Fibroblast of lung (primary cell): ENCODE data around the gene PSMG4. TPM values are rescaled to one million over a fixed set of nuclear protein-coding genes. Genes with fewer than 3 reads are reported as not detected.

Experiments
- DNase-seq, 2 donors: peaks; one replicate each; pipeline versions ENCODE4 v3.0.0 to v3.0.0-alpha.2; 2010; ENCODE audit warnings: low read depth in 2 of 2
- H2AFZ ChIP-seq: 2 replicates; pipeline ENCODE4 v1.5.1; 2012; ENCODE audit warnings: low read length, control low read depth, inconsistent platforms
- H3K27ac ChIP-seq: 2 replicates; pipeline ENCODE4 v1.5.1; 2011; ENCODE audit warnings: low read length, control low read depth; ENCODE audit not compliant: insufficient read depth
- H3K27me3 ChIP-seq: 2 replicates; pipeline ENCODE4 v1.5.1; 2011; ENCODE audit warnings: mild to moderate bottlenecking, low read length; ENCODE audit not compliant: control insufficient read depth, insufficient read depth
- H3K36me3 ChIP-seq: 2 replicates; pipeline ENCODE4 v1.5.1; 2011; ENCODE audit warnings: low read length; ENCODE audit not compliant: control insufficient read depth, insufficient read depth
- H3K4me1 ChIP-seq: 2 replicates; pipeline ENCODE4 v1.5.1; 2011; ENCODE audit warnings: low read length; ENCODE audit not compliant: control insufficient read depth, insufficient read depth; ENCODE audit errors: extremely low read depth
- H3K4me2 ChIP-seq: 2 replicates; pipeline ENCODE4 v1.5.1; 2011; ENCODE audit warnings: low read length, control low read depth; ENCODE audit not compliant: insufficient read depth; ENCODE audit errors: extremely low read depth
- H3K4me3 ChIP-seq, 4 experiments: fragments of 200-600 bp in 1 of 4; sonication (generic) in 1 of 4; replicated peaks in 1 of 4; 2 replicates each; pipeline ENCODE4 v1.5.1; 2011 to 2016; ENCODE audit warnings: low read length in 4 of 4, low read depth in 3 of 4, mild to moderate bottlenecking in 3 of 4, control low read depth in 2 of 4, inconsistent platforms in 1 of 4, mixed read lengths in 1 of 4; ENCODE audit not compliant: insufficient read depth in 1 of 4; ENCODE audit errors: control extremely low read depth in 1 of 4
- H3K79me2 ChIP-seq: 2 replicates; pipeline ENCODE4 v1.5.1; 2012; ENCODE audit warnings: mild to moderate bottlenecking, low read length, inconsistent platforms; ENCODE audit not compliant: control insufficient read depth, insufficient read depth
- H3K9ac ChIP-seq: 2 replicates; pipeline ENCODE4 v1.5.1; 2011; ENCODE audit warnings: mild to moderate bottlenecking, low read length, control low read depth; ENCODE audit not compliant: insufficient read depth
- H3K9me3 ChIP-seq: 2 replicates; pipeline ENCODE4 v1.5.1; 2012; ENCODE audit warnings: low read depth, low read length; ENCODE audit not compliant: control insufficient read depth, insufficient read depth
- H4K20me1 ChIP-seq: 2 replicates; pipeline ENCODE4 v1.5.1; 2011; ENCODE audit warnings: low read length; ENCODE audit not compliant: control insufficient read depth, insufficient read depth; ENCODE audit errors: extremely low read depth
- EZH2 ChIP-seq: IDR thresholded peaks from 2 replicates; pipeline ENCODE4 v1.5.1; 2012; ENCODE audit warnings: low read length, control low read depth, mild to moderate bottlenecking; ENCODE audit errors: missing control alignments
- polyA plus RNA-seq, 2 donors: library from polyadenylated mRNA; depleted of rRNA in 1 of 2; stranded (reverse) in 1 of 2; unstranded in 1 of 2; fragments of >200 nt; gene quantifications; 2 replicates each; pipeline ENCODE4 v1.2.1, GENCODE V29; 2011 to 2012; ENCODE audit warnings: missing spikeins in 1 of 2
- total RNA-seq: library from RNA; depleted of rRNA; stranded (reverse); fragments of >200 nt; gene quantifications from 2 replicates; pipeline ENCODE4 v1.2.1, GENCODE V29; 2014
- TF ChIP-seq, protein P1 (sequence below), 2 donors: IDR thresholded peaks in 1 of 2; conservative IDR thresholded peaks in 1 of 2; 1 replicate in 1 of 2; 2 replicates in 1 of 2; pipeline ENCODE4 v1.5.1; 2011 to 2012; ENCODE audit warnings: low read length in 2 of 2, control low read depth in 1 of 2, inconsistent platforms in 1 of 2, low read depth in 1 of 2, mild to moderate bottlenecking in 1 of 2

Gene PSMG4
- total and polyA plus RNA-seq, 2 donors (not counting 1 experiment from before 2014, with no cell fraction given) = 12.5 to 34.2 TPM

DNA sequence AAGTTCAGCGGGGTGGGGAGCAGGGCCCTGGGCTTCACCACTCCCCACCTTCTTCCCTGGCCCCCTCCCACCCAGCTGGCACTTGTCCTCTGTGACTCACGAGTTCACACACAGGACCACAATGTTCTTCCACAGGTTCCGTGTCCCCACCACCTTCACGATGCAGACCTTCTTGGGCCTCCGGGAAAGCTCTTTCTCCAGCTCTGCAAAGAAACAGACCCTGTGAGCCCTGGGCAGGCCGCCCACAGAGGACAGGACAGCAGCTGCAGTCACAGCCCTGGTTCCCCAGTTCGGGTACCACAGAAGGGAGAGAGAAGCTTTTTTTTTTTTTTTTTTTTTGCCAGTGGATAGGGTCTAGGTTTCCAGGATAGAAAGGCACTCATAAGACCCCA lies 30.9 kb downstream of the PSMG4 start:
- Histone ChIP-seq H3K9me3 (no peaks in the 10 kb centered on the region), H4K20me1 (no peaks in the 10 kb centered on the region), H3K79me2 (no peaks in the 10 kb centered on the region), H3K4me2 (no peak overlapping the region), H3K4me1 (no peaks in the 10 kb centered on the region), H3K9ac (no peak overlapping the region), H3K36me3 (no peaks in the 10 kb centered on the region), H3K27me3 (no peaks in the 10 kb centered on the region), H3K27ac (no peak overlapping the region), H3K4me3 (no peak overlapping the region), H2AFZ (no peak overlapping the region)
- TF ChIP-seq, protein P1, sequence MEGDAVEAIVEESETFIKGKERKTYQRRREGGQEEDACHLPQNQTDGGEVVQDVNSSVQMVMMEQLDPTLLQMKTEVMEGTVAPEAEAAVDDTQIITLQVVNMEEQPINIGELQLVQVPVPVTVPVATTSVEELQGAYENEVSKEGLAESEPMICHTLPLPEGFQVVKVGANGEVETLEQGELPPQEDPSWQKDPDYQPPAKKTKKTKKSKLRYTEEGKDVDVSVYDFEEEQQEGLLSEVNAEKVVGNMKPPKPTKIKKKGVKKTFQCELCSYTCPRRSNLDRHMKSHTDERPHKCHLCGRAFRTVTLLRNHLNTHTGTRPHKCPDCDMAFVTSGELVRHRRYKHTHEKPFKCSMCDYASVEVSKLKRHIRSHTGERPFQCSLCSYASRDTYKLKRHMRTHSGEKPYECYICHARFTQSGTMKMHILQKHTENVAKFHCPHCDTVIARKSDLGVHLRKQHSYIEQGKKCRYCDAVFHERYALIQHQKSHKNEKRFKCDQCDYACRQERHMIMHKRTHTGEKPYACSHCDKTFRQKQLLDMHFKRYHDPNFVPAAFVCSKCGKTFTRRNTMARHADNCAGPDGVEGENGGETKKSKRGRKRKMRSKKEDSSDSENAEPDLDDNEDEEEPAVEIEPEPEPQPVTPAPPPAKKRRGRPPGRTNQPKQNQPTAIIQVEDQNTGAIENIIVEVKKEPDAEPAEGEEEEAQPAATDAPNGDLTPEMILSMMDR (conservative IDR thresholded peaks at IDR 0.05 in 1 of 2, IDR thresholded peaks at IDR 0.05 in 1 of 2; ENCODE audit: low read depth in 1 of 2, low read length in 2 of 2) = no peak
- no peak for TF ChIP-seq EZH2
- DNase-seq = no peak

DNA sequence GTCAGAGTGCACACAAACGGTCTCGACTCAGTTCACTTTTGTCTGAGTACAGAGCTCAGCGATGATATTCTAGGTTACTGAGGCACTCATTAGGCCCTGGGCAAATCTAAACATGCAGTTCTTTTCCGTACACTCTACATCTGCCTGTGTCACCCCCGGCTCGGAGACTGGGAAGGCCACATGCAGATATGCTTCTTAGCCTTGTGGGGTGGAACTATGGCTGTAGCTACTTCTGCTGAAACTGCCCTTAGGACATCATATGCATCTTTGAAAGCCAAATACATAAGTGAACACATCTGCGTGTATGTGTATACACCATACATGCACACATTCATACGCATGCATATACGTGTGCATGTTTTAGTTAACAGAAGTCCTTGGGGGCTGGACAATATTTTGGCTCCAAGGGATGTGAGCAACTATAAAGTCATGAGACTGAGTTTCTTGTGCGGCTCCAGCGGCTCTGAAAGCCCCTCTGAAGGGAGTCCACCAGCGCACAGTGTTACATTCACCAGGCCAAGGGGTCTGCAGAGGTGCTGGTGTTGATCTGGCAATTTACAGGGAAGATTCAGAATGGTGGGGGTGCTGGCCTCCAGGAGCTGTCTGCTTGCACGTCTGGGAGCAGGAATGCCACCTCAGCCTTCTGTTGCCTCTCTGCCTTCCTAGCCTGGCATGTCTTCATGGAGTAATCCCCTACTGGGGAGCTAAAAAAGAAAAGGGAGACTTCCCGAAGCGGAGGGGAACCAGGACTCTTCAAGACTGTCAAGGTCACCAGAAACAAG lies 31.6 kb downstream of the PSMG4 start:
- no peak overlapping the region for H3K27ac ChIP-seq
- no peaks in the 10 kb centered on the region for H3K4me1 ChIP-seq
- no peaks in the 10 kb centered on the region for H3K36me3 ChIP-seq
- DNase-seq = no peak
- no peak overlapping the region for H3K4me3 ChIP-seq
- TF ChIP-seq, protein P1 (conservative IDR thresholded peaks at IDR 0.05 in 1 of 2, IDR thresholded peaks at IDR 0.05 in 1 of 2; ENCODE audit: low read depth in 1 of 2, low read length in 2 of 2) = no peak
- no peak for TF ChIP-seq EZH2
- H3K4me2 ChIP-seq = no peak overlapping the region
- no peak overlapping the region for H3K9ac ChIP-seq
- H2AFZ ChIP-seq = no peak overlapping the region
- H3K27me3 ChIP-seq = peaks cover 3% of the 10 kb centered on the region
- no peaks in the 10 kb centered on the region for H4K20me1 ChIP-seq
- H3K79me2 ChIP-seq = no peaks in the 10 kb centered on the region
- no peaks in the 10 kb centered on the region for H3K9me3 ChIP-seq

DNA sequence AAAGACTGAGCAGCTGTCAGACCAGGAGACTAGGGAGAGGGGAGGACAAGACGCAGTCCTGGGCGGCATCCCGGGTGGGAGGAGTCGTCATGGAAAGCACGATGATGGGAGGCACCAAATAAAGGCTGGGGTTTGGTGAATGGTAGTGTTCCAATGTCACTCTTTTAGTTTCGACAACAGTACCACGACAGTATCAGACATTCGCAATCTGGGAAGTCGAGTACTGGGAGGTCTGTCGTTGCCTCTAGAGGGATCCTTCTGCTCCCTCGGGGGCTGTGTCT lies 32.1 kb downstream of the PSMG4 start:
- no peak for DNase-seq
- Histone ChIP-seq H3K79me2 (no peaks in the 10 kb centered on the region), H3K9me3 (no peaks in the 10 kb centered on the region), H3K27me3 (peaks cover 3% of the 10 kb centered on the region), H3K4me3 (no peak overlapping the region), H3K4me2 (no peak overlapping the region), H3K4me1 (no peaks in the 10 kb centered on the region), H3K27ac (no peak overlapping the region), H3K9ac (no peak overlapping the region), H4K20me1 (no peaks in the 10 kb centered on the region), H2AFZ (no peak overlapping the region), H3K36me3 (no peaks in the 10 kb centered on the region)
- TF ChIP-seq, protein P1 (conservative IDR thresholded peaks at IDR 0.05 in 1 of 2, IDR thresholded peaks at IDR 0.05 in 1 of 2; ENCODE audit: low read depth in 1 of 2, low read length in 2 of 2) = no peak
- no peak for TF ChIP-seq EZH2
